RPMI8226 (cell line): ENCODE results near the gene KCNS1.
A peak's percentile ranks its signal among the peaks of the same experiment; 100 is the strongest.
"Not testable (repeated sequence)": the region's sequence is repeated elsewhere in the genome, so short reads cannot be mapped to it uniquely, and the experiment has no call there.

ENCODE experiments used
- DNase-seq: peaks from one replicate; pipeline ENCODE4 v3.0.0-alpha.2; 2015

The KCNS1 gene, protein sequence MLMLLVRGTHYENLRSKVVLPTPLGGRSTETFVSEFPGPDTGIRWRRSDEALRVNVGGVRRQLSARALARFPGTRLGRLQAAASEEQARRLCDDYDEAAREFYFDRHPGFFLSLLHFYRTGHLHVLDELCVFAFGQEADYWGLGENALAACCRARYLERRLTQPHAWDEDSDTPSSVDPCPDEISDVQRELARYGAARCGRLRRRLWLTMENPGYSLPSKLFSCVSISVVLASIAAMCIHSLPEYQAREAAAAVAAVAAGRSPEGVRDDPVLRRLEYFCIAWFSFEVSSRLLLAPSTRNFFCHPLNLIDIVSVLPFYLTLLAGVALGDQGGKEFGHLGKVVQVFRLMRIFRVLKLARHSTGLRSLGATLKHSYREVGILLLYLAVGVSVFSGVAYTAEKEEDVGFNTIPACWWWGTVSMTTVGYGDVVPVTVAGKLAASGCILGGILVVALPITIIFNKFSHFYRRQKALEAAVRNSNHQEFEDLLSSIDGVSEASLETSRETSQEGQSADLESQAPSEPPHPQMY

GRCh38 chr20:45100563-45101245, at the start of gene KCNS1:
TSS of gene KCNS1 (minus strand) at chr20:45101127. CDS start at chr20:45099236, 1,891 bp downstream.
- peak; percentile 16 for DNase-seq

DNA sequence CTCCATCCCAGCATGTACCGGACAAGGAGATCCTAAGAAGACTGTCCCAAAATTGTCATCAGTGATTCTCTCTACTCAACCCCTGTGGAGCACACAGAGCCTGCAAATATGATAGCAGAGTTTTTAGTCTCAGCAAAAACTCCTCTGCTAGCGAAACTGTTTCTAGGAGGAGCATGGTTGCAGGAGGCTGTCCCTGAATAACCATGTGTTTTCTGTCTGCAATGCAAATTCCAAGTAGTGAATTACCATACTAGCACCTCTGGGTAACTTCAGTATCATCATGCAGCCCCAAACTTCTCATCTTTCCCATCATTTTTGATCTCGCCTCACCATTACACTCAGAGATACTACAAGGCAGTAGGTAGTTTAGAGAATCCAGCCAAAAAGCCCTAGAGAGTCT, 48.1 kb upstream of the KCNS1 start:
- DNase-seq: no peak

- DNase-seq: no peak
These were observed 39.9 kb upstream of the KCNS1 start for GRCh38 chr20:45140836-45141235.

DNA sequence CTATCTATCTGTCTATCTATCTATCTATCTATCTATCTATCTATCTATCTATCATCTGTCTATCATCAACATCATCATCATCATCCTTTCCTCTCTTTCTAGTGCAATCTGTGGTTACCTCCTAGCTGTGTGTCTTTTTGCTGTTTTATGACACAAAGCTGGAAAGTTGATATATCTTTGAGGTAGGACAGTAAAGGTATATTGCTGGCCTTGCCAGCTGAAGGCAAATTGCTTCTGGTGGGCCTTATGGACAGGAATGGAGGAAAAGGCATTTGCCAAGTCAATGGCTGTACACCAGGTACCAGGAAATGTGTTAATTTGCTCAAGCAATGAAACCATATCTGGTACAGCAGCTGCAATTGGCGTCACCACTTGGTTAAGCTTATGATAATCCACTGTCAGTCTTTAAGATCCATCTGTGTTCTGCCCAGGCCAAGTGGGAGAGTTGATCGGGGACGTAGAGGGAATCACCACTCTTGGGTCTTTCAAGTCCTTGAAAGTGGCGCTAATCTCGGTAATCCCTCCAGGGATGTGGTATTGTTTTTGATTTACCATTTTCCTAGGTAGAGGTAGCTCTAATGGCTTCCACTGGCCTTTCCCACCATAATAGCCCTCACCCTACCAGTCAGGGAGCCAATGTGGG, 38.9 kb upstream of the KCNS1 start:
- DNase-seq: not testable (repeated sequence)

DNA sequence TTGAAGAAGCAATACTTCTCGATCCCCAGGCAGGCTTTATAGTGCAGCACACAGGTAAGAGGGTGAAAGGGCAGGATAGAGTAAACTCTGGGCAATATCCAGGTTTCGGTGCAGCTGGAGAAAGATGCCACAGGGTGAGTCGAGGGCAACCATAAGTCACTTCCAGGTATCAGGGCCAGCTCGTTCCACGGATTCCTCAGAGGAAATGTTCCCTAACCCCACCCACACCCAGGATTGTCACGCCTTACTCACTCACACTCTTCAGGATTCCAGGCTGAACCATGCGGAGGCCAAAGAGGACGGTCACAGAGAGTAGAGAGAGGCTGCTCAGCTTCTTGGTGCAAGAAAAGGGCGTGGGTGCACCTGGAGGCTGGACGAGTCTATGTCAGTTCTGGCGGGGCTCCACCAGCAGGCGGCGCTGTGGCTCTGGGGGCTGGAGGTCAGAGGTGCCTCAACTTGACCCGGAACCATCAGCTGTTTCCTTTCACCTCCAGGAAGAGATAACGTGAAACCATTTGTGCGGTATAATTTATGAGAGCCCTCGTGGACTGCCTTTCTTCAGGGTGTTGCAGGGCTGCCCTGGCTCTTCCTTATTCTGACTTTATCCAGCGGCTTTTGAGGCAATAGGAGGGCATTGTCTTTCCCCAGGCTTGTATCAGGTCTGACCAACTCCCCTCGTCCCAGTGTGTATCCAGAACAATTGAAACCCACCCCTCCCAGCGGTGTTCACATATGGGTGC, 37.8 kb upstream of the KCNS1 start:
- peak; percentile 69 for DNase-seq

GRCh38 chr20:45136911-45137310, 36.0 kb upstream of the KCNS1 start:
- DNase-seq: no peak

GRCh38 chr20:45128099-45128498, 27.2 kb upstream of the KCNS1 start:
- DNase-seq: no peak

DNA sequence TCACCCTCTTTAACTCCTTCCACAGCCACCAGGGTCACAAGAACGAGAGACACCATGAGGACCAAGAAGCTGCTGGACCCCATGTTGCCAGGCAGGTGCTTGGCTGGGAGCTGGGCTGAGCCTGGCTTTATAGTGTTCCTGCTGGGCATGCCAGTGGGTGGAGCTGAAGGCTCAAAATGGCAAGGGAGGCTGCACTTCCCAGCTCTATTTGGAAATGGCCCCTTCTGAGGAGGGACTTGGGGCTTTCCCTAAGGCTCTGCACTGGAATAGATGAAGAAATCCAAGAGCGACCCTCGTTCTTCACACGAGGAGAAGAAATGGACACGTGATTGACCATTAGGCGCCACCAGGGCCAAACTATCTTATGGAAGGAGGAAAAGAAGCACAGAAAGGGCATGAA, 23.4 kb upstream of the KCNS1 start, which contains the start of gene WFDC12:
Gene WFDC12 (minus strand): TSS at position 101 of the 400 bp plus-strand sequence. CDS start 18 bp downstream, at position 83.
- no peak for DNase-seq

DNA sequence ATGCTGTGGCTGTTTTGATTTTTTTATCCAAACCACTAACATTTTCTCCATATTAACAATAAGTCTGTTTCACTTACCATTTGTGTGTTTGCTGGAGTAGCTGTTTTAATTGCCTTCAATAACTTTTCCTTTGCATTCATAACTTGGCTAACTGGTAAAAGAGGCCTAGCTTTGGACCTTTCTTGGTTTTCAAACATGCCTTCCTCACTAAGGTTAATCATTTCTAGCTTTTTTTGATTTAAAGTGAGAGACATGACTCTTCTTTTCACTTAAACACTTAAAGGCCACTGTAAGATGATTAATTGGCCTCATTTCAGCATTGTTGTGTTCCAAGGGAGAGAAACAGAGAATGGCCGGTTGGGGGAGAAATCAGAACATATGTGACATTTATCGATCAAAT, 20.5 kb upstream of the KCNS1 start:
- DNase-seq: no peak

- no peak for DNase-seq
These were observed 18.8 kb upstream of the KCNS1 start for GRCh38 chr20:45119556-45120266.

DNA sequence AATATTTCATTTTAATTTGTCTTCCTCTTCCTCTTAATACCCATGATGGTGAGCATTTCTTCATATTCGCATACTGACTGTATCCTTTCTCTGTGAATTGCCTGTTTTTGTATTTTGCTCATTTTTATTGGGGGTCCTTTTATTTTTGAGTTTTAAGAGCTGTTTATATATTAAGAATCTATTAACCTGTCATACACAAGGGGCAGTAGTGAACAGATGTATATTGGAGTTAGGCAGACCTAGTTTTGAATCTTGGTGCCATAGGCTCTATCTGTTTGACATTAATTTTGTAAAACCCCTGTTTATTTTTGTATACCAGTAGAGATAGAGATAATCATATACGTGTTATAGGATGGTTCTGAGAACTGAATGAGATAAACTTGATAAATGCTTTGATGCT, 17.1 kb upstream of the KCNS1 start:
- no peak for DNase-seq

GRCh38 chr20:45117581-45117980, 16.7 kb upstream of the KCNS1 start:
- peak; percentile 22 for DNase-seq

GRCh38 chr20:45115829-45116228, 14.9 kb upstream of the KCNS1 start:
- no peak for DNase-seq

DNA sequence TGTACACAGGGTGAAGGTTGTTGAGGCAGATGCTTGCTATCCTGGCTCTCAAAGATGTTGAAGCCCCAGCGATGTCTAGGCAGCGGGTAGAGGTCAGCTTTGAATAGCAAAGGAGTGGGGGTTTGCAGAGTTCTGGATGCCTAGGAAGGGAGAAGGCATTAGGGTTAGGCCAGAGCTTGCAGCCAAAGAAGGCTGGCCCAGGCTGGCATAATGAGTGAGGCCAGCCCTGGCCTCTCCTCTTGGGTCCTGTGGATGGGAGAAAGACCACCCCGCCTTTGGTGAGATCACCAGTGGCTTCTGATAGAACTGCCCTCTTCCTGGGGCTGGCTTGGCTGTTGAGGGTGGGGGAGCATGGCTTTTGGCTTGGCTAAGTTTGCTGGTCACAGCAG, 14.5 kb upstream of the KCNS1 start:
- no peak for DNase-seq

GRCh38 chr20:45114465-45115385, 13.8 kb upstream of the KCNS1 start, which contains the start of gene WFDC5:
TSS of gene WFDC5 (minus strand) at chr20:45115174. CDS start at chr20:45115083, 91 bp downstream.
- DNase-seq: no peak

- DNase-seq: no peak
These were observed 12.9 kb upstream of the KCNS1 start for GRCh38 chr20:45113865-45114264.

GRCh38 chr20:45112754-45113153, 11.8 kb upstream of the KCNS1 start:
- DNase-seq: no peak

DNA sequence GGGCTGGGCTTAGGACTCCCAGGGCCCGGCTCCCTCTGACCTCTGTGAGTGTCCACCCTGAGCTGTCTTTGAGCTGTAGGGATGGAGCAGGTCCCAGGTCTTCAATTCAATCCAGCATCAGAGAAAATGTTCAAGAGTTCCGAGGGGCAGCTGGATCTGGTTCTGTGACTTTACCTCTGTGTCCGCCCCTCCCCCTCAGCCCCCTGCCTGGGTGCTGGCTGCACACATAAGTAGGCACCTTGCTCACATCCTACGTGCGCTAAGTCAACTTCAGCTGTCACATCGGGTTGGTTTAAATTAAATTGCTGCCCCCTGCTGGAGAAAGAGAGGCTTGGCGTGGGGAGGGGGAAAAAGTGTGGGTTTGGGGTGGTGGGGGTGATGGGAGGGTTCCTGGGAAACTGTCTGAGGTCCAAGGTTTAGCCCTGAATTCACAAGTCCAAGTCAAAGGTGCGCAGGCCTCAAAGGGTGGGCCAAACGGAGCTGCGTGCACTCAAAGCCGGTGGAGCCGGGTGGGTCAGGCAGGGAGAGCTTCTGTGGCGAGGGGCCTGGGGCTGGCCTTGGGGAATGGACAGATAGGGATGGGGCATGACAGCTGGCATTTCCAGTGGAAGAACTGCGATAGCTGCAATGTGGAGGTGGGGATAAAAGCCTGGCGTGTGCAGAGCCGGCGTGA, 11.0 kb upstream of the KCNS1 start:
- peak; percentile 26 for DNase-seq

DNA sequence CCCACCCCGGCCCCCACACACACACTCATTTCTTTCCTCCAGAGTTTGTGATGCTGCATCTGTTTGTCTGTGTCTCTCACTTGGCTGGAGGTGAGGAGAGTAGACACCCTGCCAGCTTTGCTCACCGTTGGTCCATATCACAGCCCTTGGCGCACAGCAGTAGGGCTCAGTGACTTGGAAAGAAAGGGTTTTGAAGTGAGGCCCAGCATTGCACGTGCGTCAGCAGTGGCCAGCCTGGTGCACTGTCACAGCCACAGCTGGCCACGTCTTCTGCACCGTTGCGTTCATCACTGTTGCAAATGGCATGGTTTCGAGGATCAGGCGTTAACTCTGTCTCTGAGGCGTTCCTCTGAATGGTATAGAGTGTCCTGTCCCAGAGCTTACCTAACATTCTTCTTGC, 10.4 kb upstream of the KCNS1 start:
- DNase-seq: no peak

DNA sequence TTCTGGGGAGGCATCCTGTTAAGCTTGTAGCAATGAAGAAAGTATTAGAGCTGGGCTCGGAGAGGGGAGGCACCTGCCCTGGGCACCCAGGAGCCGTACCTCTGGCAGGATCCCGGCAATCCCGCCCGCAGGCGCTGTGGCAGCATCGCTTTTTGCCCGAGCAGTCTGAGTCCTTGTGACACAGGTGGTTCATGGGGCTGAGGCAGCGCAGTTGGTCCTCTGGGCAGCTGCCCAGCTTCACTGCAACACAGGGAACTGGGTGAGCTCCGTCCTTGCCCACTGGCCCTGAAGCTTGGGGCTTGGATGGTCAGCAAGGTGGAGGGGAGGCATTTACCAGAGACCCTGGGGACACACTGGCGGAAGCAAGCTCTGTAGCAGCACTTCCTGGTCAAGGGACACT, 9.4 kb upstream of the KCNS1 start:
- DNase-seq: no peak
